Type B pancreatic cell (in vitro differentiated cells): ENCODE results near the gene CDKAL1. TPM values are rescaled to one million over a fixed set of nuclear protein-coding genes. Genes with fewer than 3 reads are reported as not detected.

Source experiments
- DNase-seq: peaks from one replicate; pipeline ENCODE4 v3.0.0; 2021; ENCODE audit warnings: mixed read lengths; ENCODE audit not compliant: unreplicated experiment; ENCODE audit errors: extremely low spot score
- H3K27ac Mint-ChIP-seq: 2 replicates; pipeline ENCODE4 v1.8.0; 2021; ENCODE audit warnings: mild to moderate bottlenecking, mixed read lengths
- H3K27me3 Mint-ChIP-seq: 2 replicates; pipeline ENCODE4 v1.8.0; 2021; ENCODE audit warnings: mixed read lengths
- H3K36me3 Mint-ChIP-seq: 2 replicates; pipeline ENCODE4 v1.8.0; 2021; ENCODE audit warnings: mixed read lengths
- H3K4me1 Mint-ChIP-seq: one replicate; pipeline ENCODE4 v1.8.0; 2021; ENCODE audit warnings: mixed read lengths; ENCODE audit not compliant: unreplicated experiment
- H3K4me3 Mint-ChIP-seq: 2 replicates; pipeline ENCODE4 v1.8.0; 2021; ENCODE audit warnings: mild to moderate bottlenecking, mixed read lengths
- H3K9me3 Mint-ChIP-seq: 2 replicates; pipeline ENCODE4 v1.8.0; 2021; ENCODE audit warnings: mixed read lengths
- CTCF ChIP-seq: fragments of 200-600 bp; sonication (generic); conservative IDR thresholded peaks from 2 replicates; pipeline ENCODE4 v1.5.0; 2021; ENCODE audit warnings: antibody characterized with exemption, mild to moderate bottlenecking
- total RNA-seq: library from RNA; stranded (reverse); gene quantifications from 2 replicates; pipeline ENCODE4 v1.2.1, GENCODE V29; 2021; ENCODE audit warnings: low replicate concordance

Gene CDKAL1
- total RNA-seq, 1 donor from 2014 or later = 21.0 TPM

GRCh38 chr6:20778912-20779311 is 244.7 kb downstream of the CDKAL1 start:
- no peaks in the 10 kb centered on the region for H3K9me3 Mint-ChIP-seq
- no peak for DNase-seq
- TF ChIP-seq CTCF = no peak
- no peak overlapping the region for H3K4me3 Mint-ChIP-seq
- no peak overlapping the region for H3K27ac Mint-ChIP-seq
- no peaks in the 10 kb centered on the region for H3K27me3 Mint-ChIP-seq
- peaks cover 3% of the 10 kb centered on the region for H3K4me1 Mint-ChIP-seq
- peaks cover 18% of the 10 kb centered on the region for H3K36me3 Mint-ChIP-seq

GRCh38 chr6:20789162-20789561 is 254.9 kb downstream of the CDKAL1 start:
- H3K4me3 Mint-ChIP-seq = no peak overlapping the region
- H3K4me1 Mint-ChIP-seq = peaks cover 19% of the 10 kb centered on the region
- no peak overlapping the region for H3K27ac Mint-ChIP-seq
- H3K9me3 Mint-ChIP-seq = no peaks in the 10 kb centered on the region
- DNase-seq = no peak
- peak; percentile 30 for TF ChIP-seq CTCF
- H3K36me3 Mint-ChIP-seq = no peaks in the 10 kb centered on the region
- H3K27me3 Mint-ChIP-seq = no peaks in the 10 kb centered on the region

- DNase-seq = no peak
- Mint-ChIP-seq H3K27me3 (no peaks in the 10 kb centered on the region), H3K27ac (no peak overlapping the region), H3K4me3 (no peak overlapping the region), H3K36me3 (no peaks in the 10 kb centered on the region), H3K9me3 (no peaks in the 10 kb centered on the region), H3K4me1 (peaks cover 19% of the 10 kb centered on the region)
- TF ChIP-seq CTCF = no peak
Observed at GRCh38 chr6:20790032-20790791, 256.0 kb downstream of the CDKAL1 start.

- DNase-seq = no peak
- Mint-ChIP-seq H3K27ac (no peak overlapping the region), H3K4me3 (no peak overlapping the region), H3K27me3 (no peaks in the 10 kb centered on the region), H3K4me1 (peaks cover 19% of the 10 kb centered on the region), H3K9me3 (no peaks in the 10 kb centered on the region), H3K36me3 (no peaks in the 10 kb centered on the region)
- TF ChIP-seq CTCF = no peak
Observed at GRCh38 chr6:20791074-20791473, 256.8 kb downstream of the CDKAL1 start.

GRCh38 chr6:20791944-20792343 is 257.7 kb downstream of the CDKAL1 start:
- no peak for DNase-seq
- Mint-ChIP-seq H3K9me3 (no peaks in the 10 kb centered on the region), H3K4me1 (peaks cover 19% of the 10 kb centered on the region), H3K27me3 (no peaks in the 10 kb centered on the region), H3K36me3 (peaks cover under 1% of the 10 kb centered on the region), H3K27ac (peak overlapping the region; percentile 4), H3K4me3 (peak overlapping the region; percentile 45)
- TF ChIP-seq CTCF = no peak
